ENCODE results near the gene MYL9.

Gene MYL9

DNA sequence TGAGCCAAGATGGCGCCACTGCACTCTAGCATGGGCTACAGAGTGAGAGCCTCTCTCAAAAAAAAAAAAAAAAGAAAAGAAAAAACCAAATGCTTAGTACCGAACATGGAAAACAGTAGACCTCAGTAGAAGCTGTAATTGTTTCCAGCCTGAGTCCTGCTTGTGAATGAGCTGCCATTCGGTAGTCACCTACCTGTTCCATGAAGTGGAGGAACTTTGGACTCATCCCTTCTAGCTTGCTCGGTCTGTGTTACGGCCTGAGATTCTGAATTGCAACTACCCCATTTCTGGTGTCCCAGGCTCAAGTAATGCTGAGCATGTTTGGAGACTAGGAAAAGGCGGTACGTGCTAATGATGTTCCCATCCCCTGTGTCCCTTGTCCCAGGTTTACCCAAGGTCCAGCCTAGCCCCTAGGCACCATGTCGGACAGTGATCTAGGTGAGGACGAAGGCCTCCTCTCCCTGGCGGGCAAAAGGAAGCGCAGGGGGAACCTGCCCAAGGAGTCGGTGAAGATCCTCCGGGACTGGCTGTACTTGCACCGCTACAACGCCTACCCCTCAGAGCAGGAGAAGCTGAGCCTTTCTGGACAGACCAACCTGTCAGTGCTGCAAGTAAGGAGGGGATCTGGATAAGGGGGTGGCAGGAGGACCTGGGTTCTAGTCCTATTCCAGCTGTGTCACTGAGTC is 37.2 kb downstream of the MYL9 start:
- no peak for TF ChIP-seq EGR1 (IDR thresholded peaks at IDR 0.05)
- TF ChIP-seq TEAD4 (IDR thresholded peaks at IDR 0.05), result no peak
- no peak for TF ChIP-seq TAF1 (IDR thresholded peaks at IDR 0.05; ENCODE audit: low read depth)
- no peak for TF ChIP-seq CREB1 (IDR thresholded peaks at IDR 0.05; ENCODE audit: low read depth)
- no peak for TF ChIP-seq FOXM1 (IDR thresholded peaks at IDR 0.05; ENCODE audit: borderline replicate concordance, low read depth)
- TF ChIP-seq NFIC (IDR thresholded peaks at IDR 0.05), result no peak
- no peak for TF ChIP-seq EP300 (IDR thresholded peaks at IDR 0.05; ENCODE audit: borderline replicate concordance)
- TF ChIP-seq MAX (IDR thresholded peaks at IDR 0.05), result no peak
- TF ChIP-seq TCF12 (IDR thresholded peaks at IDR 0.05; ENCODE audit: low read depth), result no peak
- TF ChIP-seq YY1 (IDR thresholded peaks at IDR 0.05; ENCODE audit: low read depth), result no peak
- TF ChIP-seq REST (IDR thresholded peaks at IDR 0.05; ENCODE audit: low read depth), result no peak
- TF ChIP-seq ZBTB7A (IDR thresholded peaks at IDR 0.05; ENCODE audit: low read depth), result no peak

- TF ChIP-seq CREB1 (IDR thresholded peaks at IDR 0.05; ENCODE audit: low read depth) (no peak), TAF1 (IDR thresholded peaks at IDR 0.05; ENCODE audit: low read depth) (no peak), RAD21 (IDR thresholded peaks at IDR 0.05; ENCODE audit: low read depth) (no peak), ZBTB7A (IDR thresholded peaks at IDR 0.05; ENCODE audit: low read depth) (no peak), EGR1 (IDR thresholded peaks at IDR 0.05) (no peak), TCF12 (IDR thresholded peaks at IDR 0.05; ENCODE audit: low read depth) (no peak), REST (IDR thresholded peaks at IDR 0.05; ENCODE audit: low read depth) (no peak), USF1 (IDR thresholded peaks at IDR 0.05) (no peak)
These were observed 38.8 kb downstream of the MYL9 start for GRCh38 chr20:36579996-36580545.

DNA sequence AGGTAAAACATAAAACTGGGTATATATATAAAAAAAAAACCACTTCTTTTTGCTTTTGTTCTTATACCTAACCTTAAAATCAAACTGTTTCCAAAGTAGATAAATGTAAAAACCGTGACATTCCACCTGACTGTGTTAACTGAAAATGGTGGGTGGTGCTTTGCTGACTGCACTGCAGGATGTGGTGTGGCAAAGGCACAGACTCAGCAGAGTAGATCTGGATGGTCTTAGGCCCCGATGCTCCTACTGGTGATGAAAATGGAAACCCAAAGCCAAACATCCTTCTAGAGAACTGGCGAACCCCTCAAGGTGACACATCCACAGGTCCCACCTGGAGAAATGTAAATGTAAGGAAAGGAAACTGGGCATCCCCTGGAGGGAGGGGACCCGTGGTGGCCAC is 41.0 kb downstream of the MYL9 start:
- TF ChIP-seq NFIC (IDR thresholded peaks at IDR 0.05) (no peak), CEBPB (IDR thresholded peaks at IDR 0.05) (no peak), TAF1 (IDR thresholded peaks at IDR 0.05; ENCODE audit: low read depth) (no peak), TCF12 (IDR thresholded peaks at IDR 0.05; ENCODE audit: low read depth) (no peak), ZBTB7A (IDR thresholded peaks at IDR 0.05; ENCODE audit: low read depth) (no peak), CREB1 (IDR thresholded peaks at IDR 0.05; ENCODE audit: low read depth) (no peak), YY1 (IDR thresholded peaks at IDR 0.05; ENCODE audit: low read depth) (no peak), USF1 (IDR thresholded peaks at IDR 0.05) (no peak), REST (IDR thresholded peaks at IDR 0.05; ENCODE audit: low read depth) (no peak), TEAD4 (IDR thresholded peaks at IDR 0.05) (no peak), RAD21 (IDR thresholded peaks at IDR 0.05; ENCODE audit: low read depth) (no peak), EP300 (IDR thresholded peaks at IDR 0.05; ENCODE audit: borderline replicate concordance) (no peak), EGR1 (IDR thresholded peaks at IDR 0.05) (no peak), MAX (IDR thresholded peaks at IDR 0.05) (no peak)

- TF ChIP-seq ZBTB7A (IDR thresholded peaks at IDR 0.05; ENCODE audit: low read depth) (no peak), USF1 (IDR thresholded peaks at IDR 0.05) (no peak), MAX (IDR thresholded peaks at IDR 0.05) (no peak), EP300 (IDR thresholded peaks at IDR 0.05; ENCODE audit: borderline replicate concordance) (no peak), YY1 (IDR thresholded peaks at IDR 0.05; ENCODE audit: low read depth) (no peak), NFIC (IDR thresholded peaks at IDR 0.05) (no peak), CREB1 (IDR thresholded peaks at IDR 0.05; ENCODE audit: low read depth) (no peak), EGR1 (IDR thresholded peaks at IDR 0.05) (no peak), TAF1 (IDR thresholded peaks at IDR 0.05; ENCODE audit: low read depth) (no peak), FOXM1 (IDR thresholded peaks at IDR 0.05; ENCODE audit: borderline replicate concordance, low read depth) (no peak), RAD21 (IDR thresholded peaks at IDR 0.05; ENCODE audit: low read depth) (no peak), REST (IDR thresholded peaks at IDR 0.05; ENCODE audit: low read depth) (no peak), TEAD4 (IDR thresholded peaks at IDR 0.05) (no peak), TCF12 (IDR thresholded peaks at IDR 0.05; ENCODE audit: low read depth) (no peak), CEBPB (IDR thresholded peaks at IDR 0.05) (no peak)
These were observed 41.5 kb downstream of the MYL9 start for GRCh38 chr20:36582821-36583220.
